Fibroblast of peridontal ligament (primary cell): ENCODE measurements around the gene SPATA31C2.
"Not testable (repeated sequence)": the region's sequence is repeated elsewhere in the genome, so short reads cannot be mapped to it uniquely, and the experiment has no call there.

ENCODE experiments used
- DNase-seq: peaks from one replicate; pipeline ENCODE4 v3.0.0-alpha.2; 2010; ENCODE audit errors: extremely low read depth

SPATA31C2 gene

DNA sequence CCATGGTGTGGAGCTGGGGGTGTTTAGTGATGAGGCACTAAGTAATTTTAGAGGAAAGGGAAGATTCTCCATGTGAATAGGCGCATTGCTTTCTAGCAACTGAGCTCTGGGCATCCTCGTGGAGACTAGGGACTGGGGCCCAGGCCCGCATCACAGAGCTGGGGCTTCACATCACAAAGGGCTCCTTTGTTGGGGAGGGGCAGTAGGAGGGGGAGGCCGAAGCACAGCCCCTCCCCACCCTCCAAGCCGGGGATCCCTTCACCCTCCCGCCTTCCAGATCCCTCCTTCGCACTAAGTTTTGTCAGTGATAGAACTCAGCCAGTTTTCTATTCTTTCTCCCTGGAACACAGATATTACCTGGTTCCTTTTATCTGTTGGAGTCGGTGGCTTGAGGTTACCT, at the start of gene SPATA31C2:
TSS of gene SPATA31C2 (minus strand) at position 101 of the 400 bp plus-strand sequence. CDS start at position 72, 29 bp downstream.
- not testable (repeated sequence) for DNase-seq

DNA sequence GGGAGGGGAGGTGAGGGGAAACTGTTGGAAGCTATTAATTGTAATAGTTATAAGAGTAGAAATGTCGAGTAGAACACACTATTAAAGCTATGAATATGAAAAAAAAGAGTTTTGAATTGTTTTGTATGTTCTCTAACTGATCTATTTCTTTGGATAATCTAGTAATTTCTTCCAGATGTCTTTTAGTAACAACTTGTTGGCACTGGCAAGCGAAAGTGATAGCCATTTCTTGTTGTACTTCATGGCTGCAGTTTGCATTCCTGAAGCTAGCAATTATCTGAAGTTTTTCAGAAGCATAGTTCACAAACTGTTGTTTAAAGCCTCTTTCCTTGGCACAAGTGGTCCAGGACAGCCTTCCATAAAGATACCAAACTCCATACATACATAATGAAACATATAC, 49.4 kb upstream of the SPATA31C2 start:
- peak; percentile 83 for DNase-seq

DNA sequence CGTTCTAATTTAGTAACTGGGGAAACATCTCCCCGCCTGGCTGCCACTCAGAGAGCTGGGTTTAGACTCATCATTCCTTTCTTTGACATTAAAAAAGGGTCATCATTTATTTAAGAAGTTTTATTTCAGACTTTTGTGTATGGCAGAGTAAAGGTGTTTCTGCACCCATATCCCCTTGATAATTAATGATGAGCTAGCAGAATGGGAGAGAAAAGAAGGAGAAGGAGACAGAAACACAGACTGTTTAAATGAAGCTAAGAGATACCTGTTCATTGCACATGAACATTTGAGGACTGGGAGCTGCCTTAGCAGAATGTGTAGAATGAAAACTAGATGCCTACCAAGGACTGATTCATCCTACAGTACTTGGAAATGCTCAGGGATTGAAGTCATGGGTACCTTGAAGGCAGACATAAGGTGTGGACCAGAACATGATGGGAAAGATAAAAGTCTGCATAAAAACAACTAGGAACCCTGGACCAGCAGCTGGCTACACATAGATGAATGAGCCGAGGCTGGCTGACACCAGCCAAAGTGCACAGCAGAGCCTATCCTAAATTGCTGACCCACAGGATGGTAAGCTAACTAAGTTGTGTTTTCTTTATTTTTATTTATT, 48.3 kb upstream of the SPATA31C2 start:
- DNase-seq = no peak

GRCh38 chr9:88184976-88185375, 46.7 kb upstream of the SPATA31C2 start:
- peak; percentile 2 for DNase-seq

DNA sequence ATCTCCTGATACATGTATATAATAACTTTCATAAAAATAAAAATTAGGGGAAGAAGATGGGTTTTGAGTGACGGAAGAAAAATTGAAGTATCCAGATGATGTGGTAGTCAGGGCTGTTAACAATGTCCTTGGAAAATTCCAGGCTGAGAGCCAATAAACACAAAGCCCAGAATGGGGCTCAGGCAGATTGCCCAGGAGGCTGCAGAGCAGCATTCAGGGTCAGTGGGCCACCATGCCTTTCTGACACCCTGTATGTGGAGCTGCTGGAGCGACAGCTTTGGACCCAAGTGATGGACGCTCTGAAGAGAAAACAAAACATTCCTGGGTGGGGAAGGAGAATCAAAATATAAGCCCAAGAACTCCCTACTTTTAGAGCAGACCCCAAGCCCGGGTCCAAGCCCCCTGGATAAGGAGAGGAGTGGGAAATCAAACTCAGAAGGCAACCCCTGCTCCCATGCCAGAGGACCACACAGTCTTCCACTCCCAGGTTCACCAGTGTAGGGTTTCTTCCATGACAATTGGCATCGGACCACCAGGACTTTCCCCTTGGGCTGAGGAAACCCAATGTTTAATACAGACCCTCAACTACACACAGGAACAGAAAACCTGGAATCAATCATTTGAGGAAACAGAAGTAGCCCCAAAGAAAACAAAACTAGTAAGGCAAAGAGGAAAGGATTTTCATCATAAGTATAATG, 45.7 kb upstream of the SPATA31C2 start:
- peak; percentile 28 for DNase-seq

DNA sequence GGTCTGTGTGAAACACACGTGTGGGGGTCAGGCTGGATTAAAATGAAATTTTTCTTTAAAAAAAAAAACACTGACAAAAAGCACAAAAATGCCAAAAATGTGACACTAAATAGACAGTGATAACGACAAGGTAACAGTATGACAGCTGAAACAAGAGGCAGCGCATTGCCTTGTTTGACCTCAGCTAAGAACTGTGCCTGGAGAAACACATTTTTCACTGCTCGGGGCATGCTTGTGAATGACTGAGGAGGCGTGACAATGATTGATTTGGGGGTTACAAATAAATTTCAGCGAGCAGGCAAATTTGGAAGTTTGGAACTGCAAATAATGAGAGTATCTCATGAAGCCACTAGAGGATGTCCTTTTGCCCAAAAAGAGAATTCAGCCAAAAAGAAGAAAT, 44.2 kb upstream of the SPATA31C2 start:
- DNase-seq = no peak

GRCh38 chr9:88180081-88180765, 41.9 kb upstream of the SPATA31C2 start:
- no peak for DNase-seq

GRCh38 chr9:88179062-88179521, 40.8 kb upstream of the SPATA31C2 start:
- DNase-seq = no peak

DNA sequence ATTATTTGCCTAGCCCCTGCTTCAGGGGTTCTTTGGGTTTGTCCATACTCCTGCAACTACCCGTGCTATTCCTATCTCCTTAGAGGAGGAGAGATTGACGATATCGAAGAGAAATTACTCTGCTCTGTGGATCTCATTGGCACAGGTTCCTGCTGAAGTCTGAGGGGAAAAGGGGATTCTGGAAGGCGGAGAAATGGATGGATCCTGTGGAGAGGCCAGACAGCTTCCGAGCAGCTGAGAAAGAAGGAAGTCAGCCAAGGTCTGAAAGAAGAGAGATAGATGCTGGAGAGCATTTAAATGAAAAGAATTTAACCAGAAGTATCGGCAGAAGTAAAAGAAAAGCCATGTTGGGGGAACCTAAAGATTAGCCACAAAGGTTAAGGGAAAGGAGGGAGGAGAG, 40.4 kb upstream of the SPATA31C2 start:
- no peak for DNase-seq

- no peak for DNase-seq
These were observed 39.1 kb upstream of the SPATA31C2 start for GRCh38 chr9:88177371-88177770.

DNA sequence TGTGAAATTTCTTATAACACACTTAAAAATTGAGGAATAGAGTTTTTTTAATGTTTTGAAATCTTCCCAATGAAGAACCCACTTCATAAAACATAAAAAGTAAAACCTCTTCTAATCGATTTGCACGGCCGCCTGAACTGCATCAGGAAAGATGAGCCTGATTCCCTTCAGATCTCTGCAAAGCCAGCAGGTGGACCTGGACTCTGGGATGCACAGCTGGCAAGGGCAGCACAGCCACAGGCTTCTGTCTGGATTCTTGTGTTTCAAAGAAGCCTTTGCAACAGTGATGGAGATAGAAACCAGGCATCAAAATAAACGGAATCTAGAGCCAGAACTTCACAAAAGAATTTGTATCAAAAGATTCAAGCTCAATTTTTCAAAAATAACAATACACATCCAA, 36.0 kb upstream of the SPATA31C2 start:
- no peak for DNase-seq

DNA sequence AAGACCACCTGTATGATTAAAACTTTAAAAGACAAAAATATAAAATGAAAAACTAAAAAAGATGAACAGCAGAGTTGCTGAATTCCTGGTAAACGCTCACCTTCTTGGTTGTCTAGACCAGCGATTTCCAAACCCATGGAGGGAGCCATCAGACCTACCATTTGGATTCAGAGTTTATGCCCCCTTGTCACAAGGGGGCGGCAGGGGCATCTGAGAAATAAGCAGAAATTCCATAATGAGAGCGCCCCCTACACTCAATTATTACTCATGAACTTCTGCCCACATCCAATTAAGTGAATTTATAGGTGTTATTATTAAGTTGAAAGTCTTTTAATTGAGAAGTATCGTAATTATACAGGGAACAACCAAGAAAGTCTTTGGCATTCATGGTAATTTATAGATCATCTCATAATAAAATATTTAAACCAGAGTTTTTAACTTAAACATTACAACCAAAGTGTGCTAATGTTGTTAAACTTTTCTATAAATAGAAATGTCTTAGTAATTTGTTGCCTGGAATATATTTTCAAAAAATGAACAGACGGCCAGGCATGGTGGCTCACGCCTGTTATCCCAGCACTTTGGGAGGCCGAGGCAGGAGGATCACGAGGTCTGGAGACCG, 35.2 kb upstream of the SPATA31C2 start:
- peak; percentile 71 for DNase-seq

DNA sequence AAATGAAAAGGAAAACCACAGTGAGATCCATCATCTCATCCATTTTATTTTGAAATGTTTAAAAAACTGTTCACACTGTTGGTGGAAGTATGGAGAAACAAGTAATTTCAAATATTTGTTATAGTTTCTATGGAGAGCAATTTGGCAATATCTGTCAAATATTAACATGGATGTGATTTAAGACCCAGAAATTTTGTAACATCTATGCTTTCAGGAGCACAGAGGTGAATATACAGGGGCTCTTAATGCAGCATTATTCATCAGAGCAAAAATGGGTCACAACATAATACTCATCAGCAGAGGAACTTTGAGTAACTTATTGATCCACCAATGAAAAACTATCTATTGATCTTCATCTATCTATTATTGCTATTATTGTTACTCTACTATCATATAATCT, 31.4 kb upstream of the SPATA31C2 start:
- DNase-seq = no peak

DNA sequence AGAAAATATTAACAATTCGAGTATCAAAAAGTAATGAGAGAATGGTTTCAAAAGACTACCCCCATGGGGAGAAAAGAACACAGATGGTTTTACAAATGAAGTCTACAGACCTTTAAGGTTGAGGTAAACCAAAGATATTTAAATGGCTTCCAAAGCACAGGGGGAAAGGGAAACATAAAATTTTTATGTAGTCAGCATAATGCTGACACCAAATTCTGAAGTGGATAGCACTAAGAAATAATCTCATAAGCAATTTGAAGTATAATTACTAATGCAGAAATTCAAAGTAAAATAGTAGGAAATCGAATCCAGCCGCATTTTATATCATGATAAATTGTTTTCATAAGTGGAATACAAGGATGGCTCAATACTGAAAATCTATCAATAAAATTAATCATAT, 30.3 kb upstream of the SPATA31C2 start:
- DNase-seq = no peak

GRCh38 chr9:88166660-88167059, 28.4 kb upstream of the SPATA31C2 start:
- DNase-seq = no peak

DNA sequence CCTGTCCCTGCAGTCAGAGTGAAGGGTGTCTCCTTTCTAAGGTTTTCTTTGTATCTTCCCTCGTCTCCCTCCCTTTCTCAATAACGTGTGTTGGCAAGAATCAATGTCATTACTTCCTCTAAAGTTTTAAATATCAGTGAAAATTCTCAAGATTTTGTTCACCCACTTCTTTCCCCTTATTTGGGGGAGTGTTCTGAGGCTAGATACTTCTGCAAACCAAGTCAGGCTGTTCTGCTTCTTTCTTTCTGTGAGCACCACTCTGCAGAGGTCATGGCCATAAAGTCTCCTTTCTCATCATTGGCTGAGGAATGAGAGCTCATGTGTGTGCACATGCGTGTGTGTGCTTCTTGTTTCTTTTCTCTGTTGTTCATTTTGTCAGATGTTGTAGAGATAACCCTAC, 26.6 kb upstream of the SPATA31C2 start:
- DNase-seq = no peak

DNA sequence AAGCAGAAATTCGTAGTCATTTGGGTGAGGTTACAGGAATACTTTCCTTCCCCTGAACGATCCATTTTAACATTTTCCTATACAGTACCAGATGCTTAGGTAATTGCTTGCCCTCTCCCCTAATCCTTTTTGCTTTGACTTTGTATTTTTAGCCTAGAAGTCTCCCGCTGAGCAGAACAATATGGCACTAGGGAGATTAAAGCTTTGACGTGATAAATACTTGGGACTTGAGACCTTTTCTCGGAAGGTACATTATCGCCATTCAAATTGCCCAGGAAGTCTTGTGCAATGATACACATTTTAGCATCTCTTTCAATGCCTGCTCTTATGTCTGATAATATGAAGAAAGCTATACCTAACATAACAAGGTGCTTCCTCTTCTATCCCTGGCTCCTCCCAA, 22.9 kb upstream of the SPATA31C2 start:
- no peak for DNase-seq

DNA sequence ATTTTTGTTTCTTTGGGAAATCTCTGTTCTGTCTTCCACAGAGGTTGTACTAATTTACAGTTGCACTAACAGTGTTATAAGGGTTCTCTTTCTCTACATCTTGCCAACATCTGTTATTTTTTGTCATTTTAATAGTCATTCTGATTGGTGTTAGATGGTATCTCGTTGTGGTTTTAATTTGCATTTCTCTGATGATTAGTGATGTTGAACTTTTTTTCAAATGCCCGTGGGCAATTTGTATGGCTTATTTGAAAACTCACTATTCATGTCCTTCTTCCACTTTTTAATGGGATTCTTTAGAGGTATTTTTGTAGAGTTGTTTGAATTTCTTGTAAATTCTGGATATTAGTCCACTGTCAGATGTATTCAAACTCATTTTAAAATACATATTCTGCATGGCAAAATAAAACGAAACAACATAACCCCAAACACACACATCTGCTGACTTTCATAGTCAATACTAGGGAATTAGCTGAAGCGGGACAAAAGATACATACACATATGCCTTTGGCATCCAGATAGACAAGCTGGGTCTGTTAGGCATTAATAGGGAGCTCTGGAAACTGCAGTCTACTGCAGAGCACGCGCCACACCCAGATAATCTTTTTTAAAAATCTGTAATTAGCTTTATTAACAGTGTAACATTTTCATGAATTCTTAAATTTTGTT, 5.8 kb upstream of the SPATA31C2 start:
- DNase-seq = no peak

- no peak for DNase-seq
These were observed 4.9 kb upstream of the SPATA31C2 start for GRCh38 chr9:88143179-88143578.

DNA sequence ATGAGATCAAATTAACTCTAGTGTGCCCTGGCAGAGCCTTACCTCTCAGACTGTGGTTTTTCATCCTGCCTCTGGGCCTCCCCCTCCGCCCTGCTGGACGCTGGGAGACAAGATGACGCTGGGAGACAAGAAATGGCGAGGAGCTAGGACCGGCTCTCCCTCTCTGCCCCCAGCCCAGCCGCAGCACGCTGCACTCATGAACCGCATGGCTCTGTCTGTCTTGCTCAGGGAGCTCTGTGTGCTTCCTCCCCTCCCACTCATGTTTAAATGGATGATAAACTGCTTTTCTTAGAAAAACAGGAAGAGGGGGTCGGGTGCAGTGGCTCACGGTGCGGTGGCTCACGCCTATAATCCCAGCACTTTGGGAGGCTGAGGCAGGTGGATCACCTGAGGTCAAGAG, 4.7 kb downstream of the SPATA31C2 start:
- not testable (repeated sequence) for DNase-seq

DNA sequence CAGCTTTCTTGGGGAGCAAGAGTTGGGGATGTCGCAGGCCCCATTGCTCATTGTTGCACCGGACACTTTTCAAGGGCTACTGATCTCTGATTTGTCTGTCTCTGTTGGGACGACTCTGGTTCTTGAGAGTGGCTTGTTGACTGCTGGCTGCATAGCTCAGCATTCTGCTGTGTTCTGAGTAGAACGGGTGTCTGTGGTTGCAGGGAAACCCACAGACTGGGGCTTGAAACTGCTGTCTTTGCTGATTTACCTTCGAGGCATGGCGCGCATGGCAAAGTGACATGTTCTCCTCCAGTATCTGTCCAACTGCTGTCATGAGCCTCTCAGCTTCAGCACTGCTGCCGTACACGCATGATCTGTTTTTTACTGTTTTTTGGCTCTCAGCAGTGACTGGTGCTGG, 8.7 kb downstream of the SPATA31C2 start:
- DNase-seq = not testable (repeated sequence)
